Endometrium (tissue), 2 donors: ENCODE results near the gene SRSF6.
"Not testable (repeated sequence)": the region's sequence is repeated elsewhere in the genome, so short reads cannot be mapped to it uniquely, and the experiment has no call there.

Experiments used
- FAIRE-seq: peaks from 2 replicates; lab custom pipeline; 2012; peaks lifted over from hg19 to GRCh38; lab: Jason Lieb, UNC
- donor health status: control.
- donor health status: control.

SRSF6 gene

DNA sequence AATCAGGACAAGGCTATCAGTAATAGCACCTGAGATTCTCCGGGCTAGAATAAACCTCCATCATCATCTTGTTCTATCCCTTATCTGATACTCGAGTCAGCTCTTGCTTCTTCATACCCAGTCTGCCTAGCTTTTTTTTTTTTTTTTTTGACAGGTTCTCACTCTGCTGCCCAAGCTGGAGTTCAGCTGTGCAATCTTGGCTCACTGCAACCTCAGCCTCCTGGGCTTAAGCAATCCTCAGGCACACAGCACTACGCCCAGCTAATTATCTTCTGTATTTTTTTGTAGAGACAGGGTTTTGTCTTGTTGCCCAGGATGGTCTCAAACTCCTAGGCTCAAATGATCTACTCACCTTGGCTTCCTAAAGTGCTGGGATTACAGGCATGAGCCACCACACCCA is 19.5 kb downstream of the SRSF6 start:
- FAIRE-seq, result no peak

DNA sequence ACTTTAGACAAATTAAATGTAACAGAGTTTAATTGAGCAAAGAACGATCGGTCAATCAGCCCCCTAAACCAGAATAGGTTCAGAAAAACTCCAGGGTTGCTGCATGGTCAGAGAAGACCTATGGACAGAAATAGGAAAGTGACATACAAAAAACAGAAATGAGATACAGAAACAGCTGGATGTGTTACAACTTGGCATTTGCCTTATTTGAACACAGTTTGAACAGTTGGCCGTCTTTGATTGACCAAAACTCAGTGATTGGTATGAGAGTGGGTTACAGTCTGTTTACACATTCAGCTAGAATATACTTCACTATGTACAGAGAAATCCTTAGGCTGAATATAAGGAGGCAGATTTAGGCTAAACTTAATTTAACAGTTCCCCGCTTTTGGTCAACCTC is 19.9 kb downstream of the SRSF6 start:
- FAIRE-seq, result no peak

DNA sequence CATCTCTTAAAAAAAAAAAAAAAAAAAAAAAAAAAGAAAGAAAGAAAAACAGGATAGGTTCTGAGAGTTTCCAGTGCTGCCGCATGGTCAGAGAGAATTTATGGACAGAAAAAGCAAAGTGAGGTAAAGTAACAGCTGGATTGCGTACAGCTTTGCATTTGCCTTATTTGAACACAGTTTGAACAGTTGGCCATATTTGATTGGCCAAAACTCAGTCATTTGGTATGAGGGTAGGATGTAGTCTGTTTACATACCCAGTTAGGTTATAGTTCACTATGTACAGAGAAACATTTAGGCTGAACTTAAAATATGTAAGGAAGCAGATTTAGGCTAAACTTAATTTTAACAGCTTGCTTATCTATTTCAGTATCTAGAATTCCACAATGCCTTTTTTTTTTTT is 32.3 kb downstream of the SRSF6 start:
- FAIRE-seq, result no peak

DNA sequence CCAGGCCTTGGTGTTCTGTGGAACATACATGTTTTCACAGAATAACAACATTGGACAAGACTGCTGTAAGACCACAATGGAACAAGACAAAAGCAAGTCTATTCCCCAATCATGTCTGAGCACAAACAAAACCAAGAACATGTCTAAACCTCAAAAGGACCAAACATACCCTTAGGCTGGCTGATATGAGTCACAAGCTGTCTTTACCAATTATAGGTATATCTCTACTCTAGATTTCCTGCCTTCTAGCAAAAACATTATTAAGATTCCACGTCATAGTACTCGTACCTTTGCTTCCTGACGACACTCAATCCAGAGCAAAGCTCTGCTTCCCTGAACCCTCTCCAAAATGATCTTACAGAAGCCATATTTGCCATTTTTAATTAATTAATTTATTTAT is 34.4 kb downstream of the SRSF6 start:
- FAIRE-seq, result no peak

DNA sequence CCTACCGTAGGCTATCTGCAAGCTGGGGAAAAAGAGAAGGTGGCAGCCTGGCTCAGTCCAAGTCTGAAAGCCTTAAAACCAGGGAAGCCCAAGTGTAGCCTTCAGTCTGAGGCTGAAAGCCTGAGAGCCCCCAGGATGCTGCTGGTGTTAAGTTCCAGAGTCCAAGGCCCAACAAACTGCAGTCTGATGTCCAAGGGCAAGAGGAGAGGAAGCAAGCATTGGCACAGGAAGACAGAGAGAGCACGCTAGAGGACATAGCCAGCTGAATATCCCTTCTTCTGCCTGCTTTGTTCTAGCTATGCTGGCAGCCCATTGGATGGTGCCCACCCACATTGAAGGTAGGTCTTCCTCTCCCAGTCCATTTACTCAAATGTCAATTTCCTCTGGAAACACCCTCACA is 37.7 kb downstream of the SRSF6 start:
- FAIRE-seq, result no peak

DNA sequence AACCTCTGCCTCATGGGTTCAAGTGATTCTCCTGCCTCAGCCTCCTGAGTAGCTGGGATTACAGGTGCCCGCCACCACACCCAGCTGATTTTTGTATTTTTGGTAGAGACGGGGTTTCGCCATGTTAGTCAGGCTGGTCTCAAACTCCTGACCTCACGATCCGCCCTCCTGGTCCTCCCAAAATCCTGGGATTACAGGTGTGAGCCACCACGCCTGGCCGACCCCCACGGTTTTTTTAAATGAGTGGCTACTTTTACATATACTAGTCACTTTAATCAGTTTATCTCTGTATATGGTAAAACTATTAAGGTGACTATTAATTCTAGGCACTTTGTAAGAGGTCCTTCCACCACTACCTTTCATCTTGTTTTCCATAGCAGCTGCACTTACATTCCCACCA is 44.3 kb downstream of the SRSF6 start:
- FAIRE-seq, result not testable (repeated sequence)

DNA sequence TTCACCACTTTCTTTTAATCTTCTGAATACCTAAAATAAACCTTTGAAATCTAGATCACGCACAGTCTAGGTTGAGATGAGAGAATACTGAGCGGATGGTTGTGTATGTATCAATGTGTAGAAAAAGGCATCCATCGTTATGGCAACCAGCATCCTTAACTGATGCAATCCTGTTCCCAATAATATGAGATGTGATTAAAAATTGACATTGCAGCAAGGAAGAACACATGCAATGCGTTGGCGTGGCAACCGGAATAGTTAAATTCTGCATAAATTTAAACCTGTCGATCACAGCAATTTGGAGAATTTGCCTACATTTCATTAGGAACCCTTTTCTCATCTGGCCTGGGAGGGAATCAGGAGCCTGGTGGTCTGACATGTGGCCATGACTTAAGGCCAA is 48.5 kb downstream of the SRSF6 start:
- no peak for FAIRE-seq

DNA sequence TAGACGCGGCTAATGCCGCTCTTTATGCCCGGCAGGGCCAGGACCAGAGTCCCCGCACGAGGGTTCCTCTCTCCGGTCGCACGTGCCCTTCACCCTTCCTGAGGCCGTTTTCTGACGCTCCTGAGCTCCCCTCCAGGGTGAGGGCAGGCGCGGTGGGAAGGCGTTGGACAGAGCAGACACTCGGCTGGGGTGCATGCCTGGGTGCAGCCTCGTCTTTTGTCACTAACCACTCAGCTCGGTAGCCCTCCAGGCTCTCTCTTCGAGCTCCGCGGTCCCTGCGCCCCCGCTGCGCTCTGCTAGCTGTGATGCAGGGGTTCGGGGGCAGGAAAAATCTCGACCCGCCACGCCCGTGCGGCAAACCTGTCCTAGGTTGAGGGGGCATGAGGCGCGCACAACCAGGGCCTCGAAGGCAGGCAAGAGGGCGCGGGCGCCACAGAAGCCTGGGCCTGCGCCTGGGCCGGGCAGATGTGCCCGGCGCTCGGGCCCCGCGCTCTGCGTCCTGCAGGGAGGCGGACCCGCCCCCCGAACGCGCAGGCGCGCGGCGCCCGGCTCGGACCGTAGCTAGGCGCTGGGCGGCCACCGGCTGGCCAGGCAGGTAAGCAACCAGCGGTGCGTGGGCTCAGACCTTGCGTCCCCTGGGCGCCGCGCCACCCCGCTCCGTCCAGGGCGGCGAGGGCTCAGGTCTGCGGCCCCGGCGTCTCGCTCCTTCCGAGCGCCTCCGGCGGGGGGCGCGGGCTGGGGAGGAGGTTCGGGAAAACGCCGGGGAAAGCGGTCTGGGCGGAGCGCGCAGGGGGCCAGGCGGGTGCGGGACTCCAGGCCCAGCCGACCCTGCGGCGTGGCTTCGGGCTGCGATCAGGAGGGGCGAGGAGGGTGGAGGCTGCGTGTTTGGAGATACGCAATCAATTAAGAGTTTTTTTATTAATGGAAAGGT is 49.7 kb downstream of the SRSF6 start, which contains the start of gene L3MBTL1:
L3MBTL1 (plus strand) TSS at position 548 of the 931 bp plus-strand sequence. CDS start 5,807 bp downstream, outside the sequence.
- FAIRE-seq, result no peak

DNA sequence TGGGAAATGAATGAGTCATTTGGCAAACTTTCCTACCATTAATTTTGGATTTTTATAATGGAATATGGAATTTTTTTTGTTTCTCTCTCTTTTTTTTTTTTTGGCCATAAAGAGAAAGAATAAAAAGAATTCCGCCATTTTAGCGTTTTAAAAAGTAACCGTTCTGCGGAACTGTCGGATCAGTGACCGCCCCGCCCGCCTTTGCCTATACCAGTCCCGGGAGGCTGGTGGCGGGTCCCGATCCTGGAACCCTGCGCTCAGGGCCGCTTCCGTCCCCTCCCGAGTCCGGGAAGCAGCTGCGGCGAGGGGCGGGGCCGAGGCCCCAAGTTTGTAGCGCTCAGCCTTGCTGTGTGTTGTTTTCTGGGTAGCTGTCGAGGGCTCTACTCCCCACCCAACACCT is 50.4 kb downstream of the SRSF6 start:
- FAIRE-seq, result no peak

DNA sequence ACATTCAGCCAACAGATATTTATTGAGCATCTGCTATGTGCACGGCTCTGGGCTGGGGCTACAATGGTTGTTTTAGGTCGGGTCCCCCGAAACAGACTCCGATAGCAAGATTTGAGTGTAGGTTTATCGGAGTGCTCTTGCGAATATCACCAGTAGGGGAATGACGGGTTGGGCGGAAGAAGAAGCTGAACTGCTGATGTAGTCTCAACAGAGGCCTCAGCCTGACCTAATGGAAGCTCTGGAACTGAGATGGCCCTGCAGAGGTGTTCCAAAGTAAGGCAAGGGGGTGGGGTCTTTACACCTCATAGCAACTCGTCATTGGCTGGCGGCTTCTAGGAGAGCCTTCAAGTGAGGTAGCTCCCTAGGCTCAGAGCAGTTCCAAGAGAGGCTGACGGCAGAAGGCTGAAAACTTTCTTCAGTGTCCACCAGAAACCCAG is 50.9 kb downstream of the SRSF6 start:
- FAIRE-seq, result no peak

DNA sequence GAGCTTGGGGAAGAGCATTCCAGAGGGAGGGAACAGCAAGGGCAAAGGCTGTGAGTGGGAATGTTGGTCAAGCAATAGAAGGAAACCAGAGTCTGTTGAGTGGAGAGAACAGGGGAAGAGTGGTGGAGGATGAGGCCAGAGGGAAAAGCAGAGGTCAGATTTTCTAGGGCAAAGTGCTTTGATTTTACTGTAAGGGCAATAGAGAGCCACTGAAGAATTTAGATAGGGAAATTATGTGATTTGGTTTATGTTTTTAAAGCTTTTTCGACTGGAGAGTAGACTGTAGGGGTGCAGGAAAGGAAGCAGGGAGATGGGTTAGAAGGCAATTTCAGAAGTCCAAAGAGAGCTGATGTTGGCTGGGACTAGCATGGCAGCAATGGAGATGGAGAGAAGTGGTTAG is 54.2 kb downstream of the SRSF6 start:
- no peak for FAIRE-seq

DNA sequence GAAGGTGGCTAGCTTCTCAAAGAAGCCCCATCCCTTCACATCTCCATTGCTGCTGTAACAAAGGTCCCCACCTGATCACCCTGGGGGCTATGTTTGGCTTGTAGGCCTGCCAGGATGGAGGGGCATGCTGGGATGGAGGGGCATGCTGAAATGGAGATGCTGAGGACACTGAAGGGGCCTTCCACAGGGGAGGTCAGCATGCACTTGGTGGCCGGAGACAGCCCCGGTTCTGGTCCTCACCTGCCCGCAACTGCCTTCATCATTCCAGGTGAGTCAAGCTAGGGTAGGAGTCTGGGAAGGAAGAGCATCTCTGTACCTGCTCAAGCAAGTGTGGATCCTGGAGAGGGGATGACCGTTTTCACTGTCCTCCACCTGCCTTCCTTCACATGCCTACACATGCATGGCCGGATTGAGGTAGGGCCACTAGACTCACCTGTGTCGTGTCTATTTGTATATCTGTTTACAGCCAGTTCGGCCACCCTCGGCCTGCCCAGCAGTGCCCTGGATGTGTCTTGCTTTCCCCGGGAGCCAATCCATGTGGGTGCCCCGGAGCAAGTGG is 55.8 kb downstream of the SRSF6 start:
- FAIRE-seq, result no peak
